Fibroblast of skin of left biceps (primary cell): Measurements from ENCODE around the gene CHST4.
"Not testable (repeated sequence)": the region's sequence is repeated elsewhere in the genome, so short reads cannot be mapped to it uniquely, and the experiment has no call there.

ENCODE experiments used
- DNase-seq, 2 experiments: peaks; one replicate each; pipeline ENCODE4 v3.0.0-alpha.2; 2013; ENCODE audit warnings: low read depth in 2 of 2

The CHST4 gene

GRCh38 chr16:71569621-71570020 lies 43.4 kb downstream of the CHST4 start:
- no peak for DNase-seq

- no peak for DNase-seq
These were observed 43.9 kb downstream of the CHST4 start for GRCh38 chr16:71570144-71570543.

- DNase-seq = no peak
These were observed 46.4 kb downstream of the CHST4 start for GRCh38 chr16:71572497-71573116.

GRCh38 chr16:71573387-71574094 lies 47.3 kb downstream of the CHST4 start:
- DNase-seq = no peak

GRCh38 chr16:71574702-71575101 lies 48.5 kb downstream of the CHST4 start:
- no peak for DNase-seq

- no peak for DNase-seq
These were observed 50.7 kb downstream of the CHST4 start, which contains the start of gene TAT for GRCh38 chr16:71576971-71577370. TSS of gene TAT (minus strand) at chr16:71577092. CDS start at chr16:71576415, 677 bp downstream.

- DNase-seq = not testable (repeated sequence)
These were observed 56.3 kb downstream of the CHST4 start for GRCh38 chr16:71582553-71582848.

- no peak for DNase-seq
These were observed 58.5 kb downstream of the CHST4 start for GRCh38 chr16:71584543-71585317.

- no peak for DNase-seq
These were observed 59.1 kb downstream of the CHST4 start for GRCh38 chr16:71585318-71585703.
